IMR-90 (cell line): ENCODE results near the gene HAO2. TPM values are rescaled to one million over a fixed set of nuclear protein-coding genes. Genes with fewer than 3 reads are reported as not detected.

Experiments used
- ATAC-seq: fragments of 200-7000 bp; cut with Tn5 transposase; 2 replicates; pipeline ENCODE4 v1.9.1; 2020; ENCODE audit warnings: low read depth, mild to moderate bottlenecking, moderate library complexity
- BruUV-seq: library from RNA; stranded (reverse); fragments of 400-500 nt; replicated peaks from 2 replicates; lab custom pipeline; 2021; lab: Mats Ljungman, UMichigan
- CTCF ChIA-PET: fragments of 300-600 bp; formaldehyde crosslinking; extraction: SDS; loops from one replicate; lab custom pipeline; 2021; ENCODE audit warnings: antibody characterized with exemption; lab: Yijun Ruan, JAX
- POLR2A ChIA-PET: fragments of 300-600 bp; sonication (Branson Sonifier 250); formaldehyde crosslinking; loops from one replicate; lab custom pipeline; 2022; ENCODE audit warnings: antibody characterized with exemption; ENCODE audit not compliant: unreplicated experiment; lab: Charles Lee
- DNase-seq: peaks from one replicate; pipeline ENCODE4 v3.0.0; 2013
- H2AFZ ChIP-seq: replicated peaks from 2 replicates; pipeline ENCODE3; 2013; ENCODE audit warnings: low read length, mild to moderate bottlenecking; ENCODE audit not compliant: poor library complexity
- H2AK5ac ChIP-seq: 2 replicates; pipeline ENCODE4 v1.6.1; 2013; ENCODE audit warnings: low read depth, low read length, inconsistent platforms
- H2AK9ac ChIP-seq: replicated peaks from 2 replicates; pipeline ENCODE3; 2013; ENCODE audit warnings: mild to moderate bottlenecking, low read depth, low read length, moderate library complexity; ENCODE audit not compliant: poor library complexity
- H2BK120ac ChIP-seq: 2 replicates; pipeline ENCODE4 v1.6.1; 2013; ENCODE audit warnings: low read depth, low read length, inconsistent platforms
- H2BK15ac ChIP-seq: 3 replicates; pipeline ENCODE4 v1.6.1; 2013; ENCODE audit warnings: low read depth, low read length, inconsistent platforms
- H2BK20ac ChIP-seq: 2 replicates; pipeline ENCODE4 v1.6.1; 2013; ENCODE audit warnings: low read depth, mild to moderate bottlenecking, inconsistent platforms, low read length, moderate library complexity
- H2BK5ac ChIP-seq: 2 replicates; pipeline ENCODE4 v1.6.1; 2013; ENCODE audit warnings: mild to moderate bottlenecking, low read depth, low read length, inconsistent platforms; ENCODE audit not compliant: poor library complexity, severe bottlenecking
- H3K14ac ChIP-seq: replicated peaks from 2 replicates; pipeline ENCODE4 v1.6.1; 2013; ENCODE audit warnings: low read depth, low read length, inconsistent platforms
- H3K18ac ChIP-seq: 2 replicates; pipeline ENCODE4 v1.6.1; 2013; ENCODE audit warnings: low read depth, low read length, control low read depth
- H3K23ac ChIP-seq: 2 replicates; pipeline ENCODE4 v1.6.1; 2013; ENCODE audit warnings: low read depth, low read length, inconsistent platforms
- H3K27ac ChIP-seq: 2 replicates; pipeline ENCODE4 v1.5.1; 2013; ENCODE audit warnings: mild to moderate bottlenecking, control low read depth, low read length; ENCODE audit not compliant: insufficient read depth
- H3K27me3 ChIP-seq: 2 replicates; pipeline ENCODE4 v1.6.1; 2013; ENCODE audit warnings: low read length; ENCODE audit not compliant: control insufficient read depth, insufficient read depth
- H3K36me3 ChIP-seq: 2 replicates; pipeline ENCODE4 v1.6.1; 2013; ENCODE audit warnings: low read length, mixed read lengths; ENCODE audit not compliant: control insufficient read depth, insufficient read depth
- H3K4ac ChIP-seq: 2 replicates; pipeline ENCODE4 v1.6.1; 2013; ENCODE audit warnings: low read depth, low read length, inconsistent platforms
- H3K4me1 ChIP-seq: 2 replicates; pipeline ENCODE4 v1.6.1; 2013; ENCODE audit warnings: low read length, mixed read lengths; ENCODE audit not compliant: control insufficient read depth, insufficient read depth
- H3K4me2 ChIP-seq: 2 replicates; pipeline ENCODE4 v1.6.1; 2013; ENCODE audit warnings: low read depth, mild to moderate bottlenecking, control low read depth, low read length, moderate library complexity
- H3K4me3 ChIP-seq: 2 replicates; pipeline ENCODE4 v1.5.1; 2013; ENCODE audit warnings: low read depth, mild to moderate bottlenecking, control low read depth, low read length, moderate library complexity; ENCODE audit not compliant: insufficient read depth
- H3K56ac ChIP-seq: 2 replicates; pipeline ENCODE4 v1.6.1; 2013; ENCODE audit warnings: low read length, inconsistent platforms; ENCODE audit not compliant: insufficient read depth; ENCODE audit errors: extremely low read depth
- H3K79me1 ChIP-seq, 2 experiments: 2 replicates each; pipeline ENCODE4 v1.6.1; 2013; ENCODE audit warnings: low read length in 2 of 2, inconsistent platforms in 1 of 2, low read depth in 1 of 2
- H3K9ac ChIP-seq: 2 replicates; pipeline ENCODE4 v1.6.1; 2013; ENCODE audit warnings: low read depth, low read length, control low read depth
- H3K9me1 ChIP-seq: 2 replicates; pipeline ENCODE4 v1.6.1; 2013; ENCODE audit warnings: low read length, inconsistent platforms; ENCODE audit not compliant: insufficient read depth
- H3K9me3 ChIP-seq: 2 replicates; pipeline ENCODE4 v1.6.1; 2013; ENCODE audit warnings: low read length; ENCODE audit not compliant: control insufficient read depth, insufficient read depth
- H4K20me1 ChIP-seq: 2 replicates; pipeline ENCODE4 v1.6.1; 2013; ENCODE audit warnings: low read length, inconsistent platforms; ENCODE audit not compliant: insufficient read depth
- H4K5ac ChIP-seq: 2 replicates; pipeline ENCODE4 v1.6.1; 2013; ENCODE audit warnings: mild to moderate bottlenecking, low read depth, low read length, control low read depth
- H4K8ac ChIP-seq, 2 experiments: 2 replicates each; pipeline ENCODE4 v1.6.1; 2013; ENCODE audit warnings: low read depth in 2 of 2, low read length in 2 of 2, control low read depth in 1 of 2, inconsistent platforms in 1 of 2
- H4K91ac ChIP-seq: 2 replicates; pipeline ENCODE4 v1.6.1; 2013; ENCODE audit warnings: low read depth, low read length, inconsistent platforms; ENCODE audit not compliant: insufficient read depth
- BHLHE40 ChIP-seq: fragments of 150-350 bp; IDR thresholded peaks from 2 replicates; pipeline ENCODE4 v1.6.1; 2016; ENCODE audit warnings: mild to moderate bottlenecking, low read depth, low read length
- CEBPB ChIP-seq: IDR thresholded peaks from 2 replicates; pipeline ENCODE4 v1.6.1; 2012; ENCODE audit warnings: low read depth, low read length, improper control_type of control experiment
- CHD1 ChIP-seq: IDR thresholded peaks from 2 replicates; pipeline ENCODE4 v1.6.1; 2012; ENCODE audit warnings: low read depth, low read length, improper control_type of control experiment
- CTCF ChIP-seq: conservative IDR thresholded peaks from 2 replicates; pipeline ENCODE4 v1.5.1; 2012; ENCODE audit warnings: mild to moderate bottlenecking, low read depth, low read length, improper control_type of control experiment
- ELK1 ChIP-seq: fragments of 150-350 bp; IDR thresholded peaks from 2 replicates; pipeline ENCODE4 v1.6.1; 2016; ENCODE audit warnings: low read depth, mild to moderate bottlenecking, low read length, moderate library complexity, borderline replicate concordance
- FOS ChIP-seq: fragments of 150-350 bp; IDR thresholded peaks from 2 replicates; pipeline ENCODE4 v1.6.1; 2016; ENCODE audit warnings: low read depth, low read length
- MAFK ChIP-seq: IDR thresholded peaks from 2 replicates; pipeline ENCODE4 v1.6.1; 2012; ENCODE audit warnings: low read depth, low read length, improper control_type of control experiment
- RAD21 ChIP-seq: IDR thresholded peaks from 2 replicates; pipeline ENCODE4 v1.6.1; 2012; ENCODE audit warnings: low read length, improper control_type of control experiment
- RFX5 ChIP-seq: IDR thresholded peaks from 2 replicates; pipeline ENCODE4 v1.8.0; 2012; ENCODE audit warnings: low read depth, mild to moderate bottlenecking, low read length, moderate library complexity
- USF2 ChIP-seq: fragments of 150-350 bp; IDR thresholded peaks from 2 replicates; pipeline ENCODE4 v1.6.1; 2017; ENCODE audit warnings: mild to moderate bottlenecking, antibody characterized with exemption, low read length, low read depth
- WGBS, 2 experiments: methylation state at CpG; one replicate each; pipeline versions ENCODE4 v1.1.5 to v1.1.7; 2013; ENCODE audit warnings: missing lambda C conversion rate in 2 of 2; ENCODE audit not compliant: insufficient read length in 1 of 2; ENCODE audit errors: extremely low coverage in 2 of 2; 5-methylcytosine and 5-hydroxymethylcytosine counted together
- dilution Hi-C: fragments of 300-500 bp; cut with HindIII; formaldehyde crosslinking; loops from one replicate; pipeline ENCODE4 v1.14.3; 2018; ENCODE audit warnings: low sequenced_read_pairs; ENCODE audit not compliant: unreplicated experiment
- in situ Hi-C: fragments of 300-500 bp; cut with MboI; formaldehyde crosslinking; loops from 3 replicates; pipeline ENCODE4 v1.14.3; 2019; ENCODE audit warnings: low sequenced_read_pairs, inconsistent platforms, mixed read lengths
- intact Hi-C: fragments of 100-400 bp; cut with micrococcal nuclease; formaldehyde crosslinking; loops from 2 replicates; pipeline ENCODE4 v1.10.0; 2022
- polyA plus RNA-seq, 3 experiments: library from polyadenylated mRNA; depleted of rRNA; stranded (reverse); fragments of >200 nt; gene quantifications; 2 replicates each; pipeline ENCODE4 v1.2.3, GENCODE V29; 2012; ENCODE audit warnings: low replicate concordance in 1 of 3
- total RNA-seq: library from RNA; depleted of rRNA; stranded (reverse); fragments of >200 nt; gene quantifications from 2 replicates; pipeline ENCODE4 v1.2.3, GENCODE V29; 2012

Gene HAO2
- total and polyA plus RNA-seq, 2 of the 4 experiments (the other 2 are of a cell fraction): not detected

- no peak overlapping the region for H3K4me3 ChIP-seq
- H3K79me1 ChIP-seq: no peaks in the 10 kb centered on the region
- WGBS, 2 experiments: no CpG with 5 or more reads among the region's 2 CpGs
- no peaks in the 10 kb centered on the region for H3K9me3 ChIP-seq
- no peaks in the 10 kb centered on the region for H3K36me3 ChIP-seq
- no peak overlapping the region for H3K23ac ChIP-seq
- no peaks in the 10 kb centered on the region for H4K20me1 ChIP-seq
- H3K4me1 ChIP-seq: no peaks in the 10 kb centered on the region
- in situ Hi-C loops (no loop called here), intact Hi-C loops (no loop called here), dilution Hi-C loops (no loop called here)
- no peak overlapping the region for H3K14ac ChIP-seq
- TF ChIP-seq ELK1 (no peak), CTCF (no peak), MAFK (no peak), CEBPB (no peak), CHD1 (no peak), RAD21 (no peak), BHLHE40 (no peak), FOS (no peak), USF2 (no peak), RFX5 (no peak)
- H2BK15ac ChIP-seq: no peak overlapping the region
- no peak overlapping the region for H2AK5ac ChIP-seq
- no peak overlapping the region for H3K4me2 ChIP-seq
- no peak overlapping the region for H3K56ac ChIP-seq
- no peaks in the 10 kb centered on the region for H3K27me3 ChIP-seq
- H2AFZ ChIP-seq: no peak overlapping the region
- H2BK20ac ChIP-seq: no peak overlapping the region
- DNase-seq (no peak), ATAC-seq (no peak)
- POLR2A ChIA-PET: interaction anchor here (0.6 kb wide), 1 partner anchor 1290 kb away, joined by 5 read pairs; no protein-coding TSS in a partner anchor
- H2AK9ac ChIP-seq: no peak overlapping the region
- H2BK5ac ChIP-seq: no peak overlapping the region
- H3K4ac ChIP-seq: no peak overlapping the region
- CTCF ChIA-PET: interaction anchor here (0.6 kb wide), 1 partner anchor 93 kb away, joined by 4 read pairs; no protein-coding TSS in a partner anchor
- no peak overlapping the region for H3K18ac ChIP-seq
- no peak overlapping the region for H4K8ac ChIP-seq
- no peak overlapping the region for H4K91ac ChIP-seq
- no peak overlapping the region for H4K5ac ChIP-seq
- no peaks in the 10 kb centered on the region for H3K9me1 ChIP-seq
- no peak overlapping the region for H2BK120ac ChIP-seq
- H3K9ac ChIP-seq: no peak overlapping the region
- no peak overlapping the region for H3K27ac ChIP-seq
- no TSS peak for BruUV-seq
These were observed 70.2 kb downstream of the HAO2 start for GRCh38 chr1:119438761-119439160.
